Measurements from ENCODE around the gene MAB21L2. TPM values are rescaled to one million over a fixed set of nuclear protein-coding genes. Genes with fewer than 3 reads are reported as not detected.

Gene MAB21L2
- polyA plus RNA-seq, 4 donors: 0.32 TPM; not detected in 3

DNA sequence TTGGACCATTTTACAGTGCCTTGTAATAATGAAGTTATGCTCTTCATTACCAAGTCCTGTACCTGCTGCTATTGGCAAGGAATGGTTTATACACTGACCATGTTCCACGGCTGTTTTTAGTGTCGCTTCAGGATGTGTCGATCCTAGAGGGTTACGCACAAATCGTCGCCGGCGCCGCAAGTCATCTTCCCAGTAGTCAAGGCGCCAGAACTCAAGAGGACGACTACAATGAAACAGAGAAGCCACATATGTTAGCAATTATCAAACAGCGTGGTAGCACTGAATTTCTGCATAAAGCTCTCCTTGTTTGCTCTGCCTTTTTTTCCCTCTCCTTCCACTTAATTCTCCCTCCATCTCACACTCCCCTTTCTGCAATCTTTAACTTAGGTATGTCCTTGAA, 17.0 kb downstream of the MAB21L2 start:
- no peak for DNase-seq (ENCODE audit: low read depth in 4 of 4, low spot score in 3 of 4)

DNA sequence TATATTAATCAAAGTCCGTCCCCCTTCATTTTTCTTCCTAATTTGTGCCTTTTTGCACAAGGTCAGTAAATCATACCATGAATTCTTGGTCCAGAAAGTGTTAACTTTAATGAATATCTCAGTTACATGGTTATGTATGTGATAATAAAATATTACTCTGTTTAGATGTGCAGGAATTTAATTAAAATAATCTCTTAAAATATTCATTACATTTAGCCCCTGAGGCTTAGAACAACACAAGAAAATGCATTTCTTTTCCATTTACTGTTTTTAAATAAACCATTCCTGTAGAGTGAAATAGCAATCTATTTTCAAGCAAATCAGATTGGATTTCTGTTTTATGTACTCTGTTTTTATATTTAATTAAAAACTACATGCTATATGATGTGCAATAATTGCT, 17.6 kb downstream of the MAB21L2 start:
- DNase-seq (ENCODE audit: low read depth in 4 of 4, low spot score in 3 of 4): no peak

DNA sequence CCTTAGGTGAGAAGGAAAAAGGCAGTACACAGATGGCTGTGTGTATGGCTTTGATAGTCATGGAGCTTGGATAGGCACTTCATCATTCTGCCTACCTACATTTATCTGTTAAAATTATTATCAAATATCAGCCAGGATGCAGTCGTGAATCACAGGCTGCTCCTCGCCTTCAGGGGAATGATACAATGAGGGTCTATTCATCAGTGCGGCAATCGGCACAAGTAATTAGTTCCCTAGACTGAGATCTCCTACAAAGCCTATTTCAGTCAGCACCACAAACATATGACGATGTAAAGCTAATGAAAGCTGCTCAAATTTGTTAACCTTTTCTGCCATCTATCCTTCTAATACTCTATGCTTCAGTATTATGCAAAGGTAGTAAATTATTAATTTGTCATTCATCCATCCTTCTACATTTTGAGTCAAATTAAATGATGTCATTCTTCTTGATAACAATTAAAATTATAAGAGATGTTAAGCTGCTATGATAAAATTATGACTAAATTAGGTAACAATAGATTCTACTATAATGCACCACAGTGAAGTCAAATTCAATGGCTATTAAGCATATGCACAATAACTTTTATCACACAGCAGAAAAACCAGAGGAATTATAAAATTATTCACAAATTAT, 19.0 kb downstream of the MAB21L2 start:
- DNase-seq (ENCODE audit: low read depth in 4 of 4, low spot score in 3 of 4): no peak

DNA sequence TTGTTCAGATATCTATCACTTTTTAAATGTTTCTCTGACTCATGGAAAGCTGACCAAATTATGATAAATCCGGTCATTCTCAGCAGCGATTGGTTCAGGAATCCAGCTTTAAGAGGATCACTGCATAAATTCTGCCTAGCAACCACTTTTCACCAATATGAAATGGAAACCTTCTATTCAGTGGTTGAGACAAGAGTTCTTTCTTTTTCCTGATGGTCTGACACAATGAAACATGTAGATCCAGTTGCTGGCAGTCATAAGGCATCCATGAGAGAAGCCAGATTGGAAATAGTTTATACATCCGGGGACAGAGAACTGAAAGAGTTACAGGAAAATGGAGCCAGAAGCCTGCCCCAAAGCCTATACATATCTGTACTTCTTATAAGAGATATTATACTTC, 27.2 kb downstream of the MAB21L2 start:
- DNase-seq (ENCODE audit: low read depth in 4 of 4, low spot score in 3 of 4): no peak

DNA sequence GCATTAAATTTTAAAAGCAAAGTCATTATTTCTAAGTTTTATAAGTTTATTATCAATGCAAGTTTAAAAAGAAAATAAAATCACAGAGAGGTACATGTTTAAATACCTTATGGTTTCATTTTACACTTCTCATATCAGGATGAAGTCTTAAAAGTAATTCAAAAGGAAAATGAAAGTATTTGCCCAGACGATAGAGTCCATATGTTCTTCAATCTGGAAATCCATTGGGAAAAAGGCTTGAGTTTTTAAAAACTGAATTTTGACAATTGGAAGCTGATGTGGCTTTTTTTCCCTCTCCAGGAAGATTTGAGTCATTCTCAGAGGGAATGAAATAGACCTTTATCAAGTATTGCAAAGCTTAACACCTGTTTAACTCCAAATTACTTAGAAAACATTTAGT, 37.1 kb downstream of the MAB21L2 start:
- no peak for DNase-seq (ENCODE audit: low read depth in 4 of 4, low spot score in 3 of 4)

DNA sequence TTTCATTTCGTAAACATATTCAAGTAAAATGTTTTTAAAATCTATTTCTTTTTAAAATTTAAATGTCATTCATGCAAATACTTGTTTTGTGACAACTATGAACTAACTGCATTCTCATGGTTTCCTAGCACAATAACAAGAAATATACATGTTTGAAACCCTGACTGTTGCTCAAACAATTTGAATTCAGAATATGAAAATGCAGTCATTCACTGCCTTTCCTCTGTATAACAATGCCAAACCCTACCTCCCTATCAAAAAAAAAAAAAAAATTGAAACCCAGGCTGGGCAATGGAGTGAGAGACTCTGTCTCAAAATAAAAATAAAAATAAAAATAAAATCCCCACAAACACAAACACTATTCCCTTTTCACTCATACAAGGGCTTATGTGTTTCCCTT, 42.1 kb downstream of the MAB21L2 start:
- DNase-seq (ENCODE audit: low read depth in 4 of 4, low spot score in 3 of 4): no peak

DNA sequence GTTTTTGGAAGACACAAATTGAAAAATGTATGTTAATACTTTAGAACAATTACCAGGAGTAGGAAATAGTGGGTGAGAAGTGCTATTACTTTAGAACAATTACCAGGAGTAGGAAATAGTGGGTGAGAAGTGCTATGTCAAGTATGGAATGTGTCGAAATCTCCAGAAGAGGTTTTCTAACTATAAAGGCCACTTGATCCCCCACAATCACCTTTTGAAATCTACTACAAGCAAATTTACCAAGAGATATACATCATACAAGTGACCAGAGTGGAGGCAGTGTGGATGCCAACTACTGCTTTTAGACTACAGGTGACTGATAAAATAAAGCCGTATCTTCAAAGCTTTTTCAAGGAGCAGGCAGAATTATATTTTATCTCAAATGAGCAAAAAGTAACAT, 43.1 kb downstream of the MAB21L2 start:
- no peak for DNase-seq (ENCODE audit: low read depth in 4 of 4, low spot score in 3 of 4)

DNA sequence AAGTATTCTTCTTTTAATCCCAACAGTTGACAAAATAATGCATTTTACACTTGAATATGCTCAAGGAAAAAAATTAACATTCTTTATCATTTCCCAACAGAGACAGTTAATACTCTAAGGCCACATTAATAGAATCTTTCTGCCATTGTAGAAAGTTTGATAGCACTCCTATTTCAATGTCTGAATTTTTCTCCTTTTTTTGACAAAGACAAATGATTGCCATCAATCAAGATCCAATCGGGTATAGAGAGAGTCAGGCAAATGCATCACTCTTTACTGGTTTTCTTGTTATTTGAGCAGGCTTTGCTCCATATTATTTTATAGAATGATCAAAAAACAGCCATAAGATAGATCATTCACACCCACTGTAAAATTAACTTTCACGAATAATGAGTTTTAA, 46.1 kb downstream of the MAB21L2 start:
- no peak for DNase-seq (ENCODE audit: low read depth in 4 of 4, low spot score in 3 of 4)

DNA sequence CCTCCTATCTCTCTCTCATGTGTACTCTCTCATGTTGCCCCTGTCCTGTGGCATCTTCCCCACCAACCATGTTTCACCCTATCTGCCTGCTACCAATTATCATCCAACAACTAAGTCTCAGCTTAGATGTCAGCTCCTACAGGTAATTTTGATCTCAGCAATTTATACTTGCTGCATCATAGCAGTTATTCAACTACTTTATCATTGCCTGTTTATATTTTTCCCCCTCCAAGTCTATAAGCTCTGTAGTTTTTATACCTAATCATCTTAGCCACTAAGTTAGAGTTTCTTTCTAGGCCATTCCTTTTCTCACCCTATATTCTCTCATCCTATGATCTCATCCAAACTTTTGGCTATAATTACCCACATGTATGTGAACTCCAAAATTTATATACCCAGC, 50.7 kb downstream of the MAB21L2 start:
- no peak for DNase-seq (ENCODE audit: low read depth in 4 of 4, low spot score in 3 of 4)
